Measurements from ENCODE around the gene TSPAN9. TPM values are rescaled to one million over a fixed set of nuclear protein-coding genes. Genes with fewer than 3 reads are reported as not detected.

TSPAN9 gene
- total and polyA plus RNA-seq, 9 of the 15 experiments (the other 6 are each of a cell fraction or from before 2014, with no cell fraction given) = 0.23 to 2.1 (median 0.60) TPM; not detected in 2

DNA sequence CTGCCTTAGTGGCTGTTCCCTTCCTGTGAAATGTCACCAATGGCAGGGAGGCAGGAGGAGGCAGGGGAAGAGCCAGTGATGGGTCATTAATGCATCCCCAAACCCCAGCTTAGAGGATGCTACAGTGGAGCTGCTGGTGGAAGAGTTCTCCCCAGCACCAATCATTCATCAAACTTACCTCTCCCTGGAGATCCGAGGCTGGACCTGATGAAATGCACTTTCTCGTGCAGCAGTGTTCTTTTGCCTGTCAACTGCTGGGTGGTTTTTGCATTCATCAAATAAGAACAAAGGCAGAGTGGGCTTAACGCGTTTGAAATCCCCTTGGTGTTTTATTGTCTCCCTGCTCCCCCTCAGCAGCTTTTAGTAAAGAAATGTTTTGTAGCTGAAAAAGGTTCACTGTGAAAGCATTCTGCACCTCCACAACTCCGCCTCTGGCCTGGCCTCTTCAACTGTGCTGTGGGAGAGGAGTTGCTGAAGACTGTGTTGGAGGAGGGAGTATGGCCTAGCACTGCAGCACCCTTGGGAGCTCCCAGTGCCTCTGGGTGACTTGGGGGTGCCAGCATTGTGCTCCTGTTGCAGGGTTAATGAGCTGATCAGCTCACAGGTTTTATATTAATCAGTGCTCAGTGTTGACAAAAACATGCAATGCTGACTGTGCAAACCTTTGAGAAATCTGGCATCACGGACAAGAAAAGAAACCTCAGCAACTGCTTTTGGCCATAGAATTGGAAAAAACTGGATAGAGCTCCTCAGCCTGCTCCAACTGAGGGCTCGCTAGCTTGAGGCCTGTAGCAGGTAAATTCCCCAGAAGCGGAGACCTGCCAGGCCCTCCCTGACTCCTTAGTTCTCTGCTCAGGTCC is 14.4 kb downstream of the TSPAN9 start:
- no peak for ATAC-seq
- H3K27ac ChIP-seq (ENCODE audit: extremely low read depth, low read depth, low read length) = no peak overlapping the region
- H3K9ac ChIP-seq (ENCODE audit: insufficient read depth in 1 of 2, low read depth in 2 of 2, low read length in 2 of 2) = no peak overlapping the region
- no peaks in the 10 kb centered on the region for H3K79me2 ChIP-seq (ENCODE audit: control insufficient read depth, insufficient read depth, low read length)
- H2AFZ ChIP-seq (ENCODE audit: low read depth, low read length) = no peak overlapping the region
- WGBS (ENCODE audit: insufficient coverage, low coverage, missing lambda C conversion rate) = 1% methylated on average over 7 of the region's 8 CpGs
- no peaks in the 10 kb centered on the region for H3K9me1 ChIP-seq (ENCODE audit: control insufficient read depth, insufficient read depth, low read length)
- H3K9me3 ChIP-seq (replicated peaks; ENCODE audit: control insufficient read depth, insufficient read depth, low read depth, low read length) = no peaks in the 10 kb centered on the region
- H3K4me3 ChIP-seq = no peak overlapping the region
- POLR2A ChIA-PET = interaction anchor here (0.5 to 0.6 kb wide), 2 partner anchors 165 to 188 kb away, joined by 3 to 4 read pairs; no protein-coding TSS in a partner anchor
- FAIRE-seq = no peak
- H3K27me3 ChIP-seq (ENCODE audit: control insufficient read depth in 2 of 2, insufficient read depth in 2 of 2, low read length in 2 of 2) = peaks cover 2 to 48% of the 10 kb centered on the region in 2 experiments; a peak in 3 of 5 replicates
- H3K4me2 ChIP-seq (ENCODE audit: insufficient read depth, low read length) = no peak overlapping the region
- no peaks in the 10 kb centered on the region for H3K36me3 ChIP-seq (ENCODE audit: control insufficient read depth, insufficient read depth, low read length)
- H4K20me1 ChIP-seq (replicated peaks; ENCODE audit: control insufficient read depth, insufficient read depth, low read length) = no peaks in the 10 kb centered on the region
- in situ Hi-C loops (cut with MboI) (no loop called here), intact Hi-C loops (cut with micrococcal nuclease) (no loop called here)
- CTCF ChIA-PET (ENCODE audit: low intra/inter-chr PET ratio) = no interaction called here
- H3K4me1 ChIP-seq (replicated peaks in 1 of 2; ENCODE audit: control insufficient read depth in 2 of 2, insufficient read depth in 2 of 2, low read length in 2 of 2) = no peaks in the 10 kb centered on the region
- BruUV-seq (replicated peaks) = no TSS peak
- DNase-seq (ENCODE audit: extremely low read depth in 1 of 4, low spot score in 3 of 4) = no peak
- no peak for TF ChIP-seq ZNF551 (CRISPR knock-in tag; IDR thresholded peaks at IDR 0.05)
- TF ChIP-seq, protein P1, sequence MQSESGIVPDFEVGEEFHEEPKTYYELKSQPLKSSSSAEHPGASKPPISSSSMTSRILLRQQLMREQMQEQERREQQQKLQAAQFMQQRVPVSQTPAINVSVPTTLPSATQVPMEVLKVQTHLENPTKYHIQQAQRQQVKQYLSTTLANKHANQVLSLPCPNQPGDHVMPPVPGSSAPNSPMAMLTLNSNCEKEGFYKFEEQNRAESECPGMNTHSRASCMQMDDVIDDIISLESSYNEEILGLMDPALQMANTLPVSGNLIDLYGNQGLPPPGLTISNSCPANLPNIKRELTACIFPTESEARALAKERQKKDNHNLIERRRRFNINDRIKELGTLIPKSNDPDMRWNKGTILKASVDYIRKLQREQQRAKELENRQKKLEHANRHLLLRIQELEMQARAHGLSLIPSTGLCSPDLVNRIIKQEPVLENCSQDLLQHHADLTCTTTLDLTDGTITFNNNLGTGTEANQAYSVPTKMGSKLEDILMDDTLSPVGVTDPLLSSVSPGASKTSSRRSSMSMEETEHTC (IDR thresholded peaks at IDR 0.05) = no peak
- TF ChIP-seq ZBTB1 (CRISPR knock-in tag; IDR thresholded peaks at IDR 0.05; ENCODE audit: borderline replicate concordance, low read depth) = no peak
- no peak for TF ChIP-seq SRSF3 (IDR thresholded peaks at IDR 0.05; ENCODE audit: insufficient read depth, low read length)
- TF ChIP-seq PTRF (tag; IDR thresholded peaks at IDR 0.05) = no peak
- TF ChIP-seq, protein P2, sequence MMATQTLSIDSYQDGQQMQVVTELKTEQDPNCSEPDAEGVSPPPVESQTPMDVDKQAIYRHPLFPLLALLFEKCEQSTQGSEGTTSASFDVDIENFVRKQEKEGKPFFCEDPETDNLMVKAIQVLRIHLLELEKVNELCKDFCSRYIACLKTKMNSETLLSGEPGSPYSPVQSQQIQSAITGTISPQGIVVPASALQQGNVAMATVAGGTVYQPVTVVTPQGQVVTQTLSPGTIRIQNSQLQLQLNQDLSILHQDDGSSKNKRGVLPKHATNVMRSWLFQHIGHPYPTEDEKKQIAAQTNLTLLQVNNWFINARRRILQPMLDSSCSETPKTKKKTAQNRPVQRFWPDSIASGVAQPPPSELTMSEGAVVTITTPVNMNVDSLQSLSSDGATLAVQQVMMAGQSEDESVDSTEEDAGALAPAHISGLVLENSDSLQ (IDR thresholded peaks at IDR 0.05) = no peak
- TF ChIP-seq, protein P3, sequence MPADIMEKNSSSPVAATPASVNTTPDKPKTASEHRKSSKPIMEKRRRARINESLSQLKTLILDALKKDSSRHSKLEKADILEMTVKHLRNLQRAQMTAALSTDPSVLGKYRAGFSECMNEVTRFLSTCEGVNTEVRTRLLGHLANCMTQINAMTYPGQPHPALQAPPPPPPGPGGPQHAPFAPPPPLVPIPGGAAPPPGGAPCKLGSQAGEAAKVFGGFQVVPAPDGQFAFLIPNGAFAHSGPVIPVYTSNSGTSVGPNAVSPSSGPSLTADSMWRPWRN (IDR thresholded peaks at IDR 0.05; ENCODE audit: low read depth) = no peak
- TF ChIP-seq JUNB (CRISPR knock-in tag; conservative IDR thresholded peaks at IDR 0.05) = no peak
- TF ChIP-seq, protein P4, sequence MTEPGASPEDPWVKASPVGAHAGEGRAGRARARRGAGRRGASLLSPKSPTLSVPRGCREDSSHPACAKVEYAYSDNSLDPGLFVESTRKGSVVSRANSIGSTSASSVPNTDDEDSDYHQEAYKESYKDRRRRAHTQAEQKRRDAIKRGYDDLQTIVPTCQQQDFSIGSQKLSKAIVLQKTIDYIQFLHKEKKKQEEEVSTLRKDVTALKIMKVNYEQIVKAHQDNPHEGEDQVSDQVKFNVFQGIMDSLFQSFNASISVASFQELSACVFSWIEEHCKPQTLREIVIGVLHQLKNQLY (CRISPR knock-in tag; conservative IDR thresholded peaks at IDR 0.05) = no peak
- TF ChIP-seq, protein P5, sequence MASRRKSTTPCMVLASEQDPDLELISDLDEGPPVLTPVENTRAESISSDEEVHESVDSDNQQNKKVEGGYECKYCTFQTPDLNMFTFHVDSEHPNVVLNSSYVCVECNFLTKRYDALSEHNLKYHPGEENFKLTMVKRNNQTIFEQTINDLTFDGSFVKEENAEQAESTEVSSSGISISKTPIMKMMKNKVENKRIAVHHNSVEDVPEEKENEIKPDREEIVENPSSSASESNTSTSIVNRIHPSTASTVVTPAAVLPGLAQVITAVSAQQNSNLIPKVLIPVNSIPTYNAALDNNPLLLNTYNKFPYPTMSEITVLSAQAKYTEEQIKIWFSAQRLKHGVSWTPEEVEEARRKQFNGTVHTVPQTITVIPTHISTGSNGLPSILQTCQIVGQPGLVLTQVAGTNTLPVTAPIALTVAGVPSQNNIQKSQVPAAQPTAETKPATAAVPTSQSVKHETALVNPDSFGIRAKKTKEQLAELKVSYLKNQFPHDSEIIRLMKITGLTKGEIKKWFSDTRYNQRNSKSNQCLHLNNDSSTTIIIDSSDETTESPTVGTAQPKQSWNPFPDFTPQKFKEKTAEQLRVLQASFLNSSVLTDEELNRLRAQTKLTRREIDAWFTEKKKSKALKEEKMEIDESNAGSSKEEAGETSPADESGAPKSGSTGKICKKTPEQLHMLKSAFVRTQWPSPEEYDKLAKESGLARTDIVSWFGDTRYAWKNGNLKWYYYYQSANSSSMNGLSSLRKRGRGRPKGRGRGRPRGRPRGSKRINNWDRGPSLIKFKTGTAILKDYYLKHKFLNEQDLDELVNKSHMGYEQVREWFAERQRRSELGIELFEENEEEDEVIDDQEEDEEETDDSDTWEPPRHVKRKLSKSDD (conservative IDR thresholded peaks at IDR 0.05; ENCODE audit: low read length) = no peak
- no peak for TF ChIP-seq HIVEP1 (CRISPR knock-in tag; IDR thresholded peaks at IDR 0.05)
- TF ChIP-seq ZNF717 (CRISPR knock-in tag; IDR thresholded peaks at IDR 0.05) = no peak
- no peak for TF ChIP-seq HNRNPUL1 (IDR thresholded peaks at IDR 0.05; ENCODE audit: low read length)
- TF ChIP-seq ESRRA (IDR thresholded peaks at IDR 0.05; ENCODE audit: borderline replicate concordance, low read depth) = no peak

Data from K562 (cell line).